Cardiac muscle cell (in vitro differentiated cells and primary cell): ENCODE results near the gene MAPK8. TPM values are rescaled to one million over a fixed set of nuclear protein-coding genes. Genes with fewer than 3 reads are reported as not detected.

Source experiments
- DNase-seq, 2 donors: peaks; one replicate each; pipeline versions ENCODE4 v3.0.0 to v3.0.0-alpha.2; 2010 to 2017; ENCODE audit warnings: low read depth in 1 of 2, low spot score in 1 of 2
- H3K27ac ChIP-seq: fragments of 200-600 bp; sonication (generic); 2 replicates; pipeline ENCODE4 v1.5.1; 2016
- H3K27me3 ChIP-seq: fragments of 200-600 bp; sonication (generic); 2 replicates; pipeline ENCODE4 v1.6.0; 2016; ENCODE audit warnings: control low read depth
- H3K36me3 ChIP-seq: fragments of 200-600 bp; sonication (generic); 2 replicates; pipeline ENCODE4 v1.5.1; 2016; ENCODE audit warnings: control low read depth
- H3K4me1 ChIP-seq: fragments of 200-600 bp; sonication (generic); 2 replicates; pipeline ENCODE4 v1.8.1; 2017; ENCODE audit warnings: low read depth, mild to moderate bottlenecking, mixed run types
- H3K4me3 ChIP-seq: fragments of 200-600 bp; sonication (generic); 2 replicates; pipeline ENCODE4 v1.5.1; 2016; ENCODE audit warnings: mild to moderate bottlenecking
- H3K9me3 ChIP-seq: fragments of 200-600 bp; sonication (generic); 2 replicates; pipeline ENCODE4 v1.5.1; 2017; ENCODE audit warnings: low read depth, mild to moderate bottlenecking, control low read depth
- polyA plus RNA-seq: library from polyadenylated mRNA; unstranded; fragments of >200 nt; fragmentation: Nextera tagmentation; extraction: Ambion mirVana; gene quantifications from 2 replicates; pipeline ENCODE4 v1.2.1, GENCODE V29; 2016
- total RNA-seq: library from RNA; depleted of rRNA; stranded (reverse); fragments of >200 nt; gene quantifications from 2 replicates; pipeline ENCODE4 v1.2.3, GENCODE V29; 2016
- TF ChIP-seq, protein P1 (sequence below): IDR thresholded peaks from 2 replicates; pipeline ENCODE4 v1.5.1; 2012; ENCODE audit warnings: low read depth, mild to moderate bottlenecking, low read length

Gene MAPK8
- total and polyA plus RNA-seq, 2 experiments from 2014 or later, result 15.4 to 40.8 TPM

DNA sequence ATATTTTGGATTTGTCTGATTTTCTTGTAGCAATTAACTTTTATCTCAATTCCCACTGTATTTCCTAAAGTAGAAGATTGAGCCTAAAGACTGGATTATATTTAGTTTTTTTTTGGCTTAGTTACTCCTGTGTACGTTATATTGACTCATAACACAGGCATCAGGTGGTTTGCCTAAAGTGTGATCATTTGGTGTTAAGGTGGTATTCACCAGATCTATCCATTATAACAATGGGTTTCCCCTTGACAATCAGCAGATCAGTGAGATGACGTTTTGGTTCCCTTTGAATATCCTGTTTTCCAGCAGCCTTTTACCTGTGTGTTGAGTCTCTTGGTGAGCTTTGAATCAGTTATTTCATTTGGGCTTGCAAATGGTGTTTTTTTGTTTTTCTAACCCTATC lies 18.1 kb downstream of the MAPK8 start:
- TF ChIP-seq, protein P1, sequence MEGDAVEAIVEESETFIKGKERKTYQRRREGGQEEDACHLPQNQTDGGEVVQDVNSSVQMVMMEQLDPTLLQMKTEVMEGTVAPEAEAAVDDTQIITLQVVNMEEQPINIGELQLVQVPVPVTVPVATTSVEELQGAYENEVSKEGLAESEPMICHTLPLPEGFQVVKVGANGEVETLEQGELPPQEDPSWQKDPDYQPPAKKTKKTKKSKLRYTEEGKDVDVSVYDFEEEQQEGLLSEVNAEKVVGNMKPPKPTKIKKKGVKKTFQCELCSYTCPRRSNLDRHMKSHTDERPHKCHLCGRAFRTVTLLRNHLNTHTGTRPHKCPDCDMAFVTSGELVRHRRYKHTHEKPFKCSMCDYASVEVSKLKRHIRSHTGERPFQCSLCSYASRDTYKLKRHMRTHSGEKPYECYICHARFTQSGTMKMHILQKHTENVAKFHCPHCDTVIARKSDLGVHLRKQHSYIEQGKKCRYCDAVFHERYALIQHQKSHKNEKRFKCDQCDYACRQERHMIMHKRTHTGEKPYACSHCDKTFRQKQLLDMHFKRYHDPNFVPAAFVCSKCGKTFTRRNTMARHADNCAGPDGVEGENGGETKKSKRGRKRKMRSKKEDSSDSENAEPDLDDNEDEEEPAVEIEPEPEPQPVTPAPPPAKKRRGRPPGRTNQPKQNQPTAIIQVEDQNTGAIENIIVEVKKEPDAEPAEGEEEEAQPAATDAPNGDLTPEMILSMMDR, result no peak

DNA sequence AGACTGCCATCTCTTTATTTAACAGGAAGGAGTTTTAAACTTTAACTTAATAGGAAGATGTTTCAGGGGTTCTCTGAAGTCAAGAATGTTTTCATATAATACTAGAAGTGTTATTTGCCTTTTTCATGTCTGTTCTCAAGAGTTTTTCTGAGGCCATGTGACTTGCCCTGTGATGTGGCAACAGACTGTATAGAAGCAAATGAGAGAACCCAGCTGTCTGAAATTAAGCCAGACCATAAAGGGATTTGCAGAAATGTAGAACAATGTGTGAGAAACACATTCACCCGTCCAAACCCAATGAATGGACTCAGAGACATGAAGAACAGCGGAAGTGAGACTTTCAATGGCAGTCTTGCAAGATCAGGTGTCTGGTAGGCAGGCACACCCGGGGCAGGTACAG lies 23.8 kb downstream of the MAPK8 start:
- H3K4me1 ChIP-seq, result no peaks in the 10 kb centered on the region
- no peaks in the 10 kb centered on the region for H3K36me3 ChIP-seq
- TF ChIP-seq, protein P1, result no peak
- no peak overlapping the region for H3K4me3 ChIP-seq
- H3K27me3 ChIP-seq, result no peaks in the 10 kb centered on the region
- no peak overlapping the region for H3K27ac ChIP-seq
- no peaks in the 10 kb centered on the region for H3K9me3 ChIP-seq
- peak in 1 of 2 donors; percentile 83 for DNase-seq

More for the DNA sequence above, 18.1 kb downstream of the MAPK8 start:
- no peaks in the 10 kb centered on the region for H3K27me3 ChIP-seq
- no peaks in the 10 kb centered on the region for H3K4me1 ChIP-seq
- H3K36me3 ChIP-seq, result no peaks in the 10 kb centered on the region
- H3K4me3 ChIP-seq, result no peak overlapping the region
- no peak for DNase-seq
- H3K27ac ChIP-seq, result no peak overlapping the region
- no peaks in the 10 kb centered on the region for H3K9me3 ChIP-seq

DNA sequence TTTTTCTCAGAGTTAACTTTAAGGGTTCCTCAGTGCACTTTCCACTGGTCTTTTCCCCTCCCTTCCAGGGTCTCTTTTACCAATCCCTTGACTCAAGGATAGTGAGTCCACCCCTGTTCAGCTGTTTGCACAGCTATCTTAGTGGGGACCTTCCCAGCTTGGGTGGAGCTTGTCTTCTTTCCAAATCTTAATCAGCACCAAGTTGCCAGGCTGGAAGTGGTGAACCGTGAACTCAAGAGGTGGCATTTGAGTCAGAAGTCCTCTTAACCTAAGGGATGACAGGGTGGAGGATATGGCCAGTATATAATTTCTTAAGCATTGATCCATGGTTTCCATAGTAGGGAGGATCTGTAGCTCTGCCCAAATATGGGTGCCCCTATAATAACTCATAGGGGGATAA lies 25.0 kb downstream of the MAPK8 start:
- Histone ChIP-seq H3K4me1 (no peaks in the 10 kb centered on the region), H3K27me3 (no peaks in the 10 kb centered on the region), H3K9me3 (no peaks in the 10 kb centered on the region), H3K4me3 (no peak overlapping the region), H3K27ac (no peak overlapping the region), H3K36me3 (no peaks in the 10 kb centered on the region)
- DNase-seq, result no peak
- TF ChIP-seq, protein P1, result no peak

DNA sequence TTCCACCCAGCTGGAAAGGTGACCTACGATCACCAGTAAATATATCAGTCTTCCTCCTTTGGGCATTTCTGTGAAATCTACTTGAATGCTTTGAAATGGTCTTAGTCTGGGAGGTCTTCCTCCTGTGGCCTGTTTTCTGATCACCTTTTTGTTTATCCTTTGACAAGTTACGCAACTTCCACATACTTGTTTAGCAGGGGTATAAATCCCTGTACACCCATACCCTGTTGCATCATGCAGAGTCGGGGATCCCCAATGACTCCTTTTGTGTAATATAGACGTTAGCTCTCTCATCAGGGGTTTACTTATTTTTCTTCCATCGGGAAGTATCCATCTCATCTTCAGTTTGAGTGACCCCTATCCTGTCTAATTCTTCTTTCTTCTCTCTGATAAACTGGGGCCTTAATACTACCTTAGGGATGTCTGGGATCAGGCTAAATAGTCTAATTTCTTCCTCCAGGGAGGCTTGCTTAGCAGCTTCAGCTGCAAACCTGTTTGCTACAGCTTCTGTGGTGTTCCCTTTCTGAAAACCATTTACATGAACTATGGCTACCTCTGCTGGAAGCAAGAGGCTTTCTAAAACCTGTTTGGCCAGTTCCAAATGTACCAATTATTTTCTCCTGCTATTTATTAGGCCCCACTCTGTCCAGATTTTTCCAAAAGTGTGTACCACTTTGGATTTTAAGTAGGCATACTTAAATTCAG lies 25.8 kb downstream of the MAPK8 start:
- TF ChIP-seq, protein P1, result no peak
- no peaks in the 10 kb centered on the region for H3K36me3 ChIP-seq
- no peak overlapping the region for H3K4me3 ChIP-seq
- H3K27me3 ChIP-seq, result no peaks in the 10 kb centered on the region
- no peak for DNase-seq
- no peaks in the 10 kb centered on the region for H3K9me3 ChIP-seq
- no peak overlapping the region for H3K27ac ChIP-seq
- no peaks in the 10 kb centered on the region for H3K4me1 ChIP-seq

DNA sequence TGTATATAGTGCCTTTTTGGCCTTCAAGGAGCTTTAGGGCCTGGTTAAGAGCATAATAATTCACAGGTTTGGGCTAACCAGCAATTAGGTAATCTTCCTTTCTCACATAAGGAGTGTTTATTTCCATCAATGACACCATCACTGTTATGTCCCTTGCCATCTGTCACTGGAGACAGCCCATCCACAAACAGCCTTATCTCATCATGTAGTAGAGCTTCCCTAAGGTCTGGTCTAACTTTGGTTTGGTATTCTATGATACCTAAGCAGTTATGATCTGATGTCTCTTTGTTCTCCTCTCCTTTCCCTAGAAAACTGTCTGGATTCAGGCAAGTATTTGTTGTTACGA lies 26.4 kb downstream of the MAPK8 start:
- H3K9me3 ChIP-seq, result no peaks in the 10 kb centered on the region
- H3K36me3 ChIP-seq, result no peaks in the 10 kb centered on the region
- H3K4me1 ChIP-seq, result no peaks in the 10 kb centered on the region
- TF ChIP-seq, protein P1, result no peak
- no peak overlapping the region for H3K4me3 ChIP-seq
- no peaks in the 10 kb centered on the region for H3K27me3 ChIP-seq
- DNase-seq, result no peak
- no peak overlapping the region for H3K27ac ChIP-seq
